ENCODE data around the gene CCDC82.

The CCDC82 gene

DNA sequence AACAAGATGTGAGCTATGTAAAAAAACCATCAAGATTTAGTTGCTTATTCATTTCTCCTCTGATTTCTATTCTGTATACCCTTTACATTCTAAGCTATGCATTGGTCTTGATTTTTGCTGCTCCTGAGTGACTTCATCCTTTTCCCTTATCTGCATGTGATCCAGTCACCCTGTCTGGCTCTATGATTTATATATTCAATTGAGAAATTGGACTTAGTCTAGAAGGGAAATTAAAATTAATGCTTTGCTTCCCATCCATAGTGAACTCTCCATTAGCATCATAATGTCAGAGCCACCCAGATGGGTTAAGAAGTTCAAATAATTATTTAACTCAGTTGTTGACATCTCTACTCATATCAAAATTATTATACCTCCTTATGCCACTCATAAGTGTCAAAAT lies 5.1 kb upstream of the CCDC82 start (continued):
- TF ChIP-seq ZIC2 (tag by site-specific recombination; IDR thresholded peaks at IDR 0.05) (no peak), ZNF529 (tag by site-specific recombination; IDR thresholded peaks at IDR 0.05; ENCODE audit: insufficient replicate concordance) (no peak), ZNF2 (tag by site-specific recombination; IDR thresholded peaks at IDR 0.05) (no peak), ZNF223 (tag by site-specific recombination; IDR thresholded peaks at IDR 0.05) (no peak)

GRCh38 chr11:96393753-96394348 lies 4.1 kb upstream of the CCDC82 start:
- H3K4me3 ChIP-seq (ENCODE audit: low read depth, low read length), result no peak overlapping the region
- no peaks in the 10 kb centered on the region for H3K9me3 ChIP-seq (ENCODE audit: control insufficient read depth, insufficient read depth, low read depth, low read length)
- POLR2A ChIA-PET, result interaction anchor here (1.5 kb wide), 1 partner anchor 603 kb away, joined by 3 read pairs; the partner anchor contains the start of gene CEP57
- no peak overlapping the region for H3K27ac ChIP-seq (ENCODE audit: extremely low read depth, low read depth, low read length)
- no peaks in the 10 kb centered on the region for H3K4me1 ChIP-seq (ENCODE audit: control insufficient read depth, insufficient read depth, low read length)
- peaks cover 0 to 3% of the 10 kb centered on the region in 2 experiments; a peak in 1 of 3 replicates for H3K36me3 ChIP-seq (ENCODE audit: control insufficient read depth in 2 of 2, insufficient read depth in 1 of 2, low read length in 2 of 2)
- TF ChIP-seq MZF1 (tag by site-specific recombination; IDR thresholded peaks at IDR 0.05; ENCODE audit: borderline replicate concordance) (0 out of 2 replicates have a peak, but pooled peaks have one; percentile 32), ZNF266 (tag by site-specific recombination; IDR thresholded peaks at IDR 0.05; ENCODE audit: low read depth) (no peak), ZNF423 (tag by site-specific recombination; IDR thresholded peaks at IDR 0.05) (no peak), ZNF654 (tag by site-specific recombination; IDR thresholded peaks at IDR 0.05; ENCODE audit: low read depth) (peak; percentile 65), ZNF114 (tag by site-specific recombination; IDR thresholded peaks at IDR 0.05) (no peak), WT1 (tag by site-specific recombination; IDR thresholded peaks at IDR 0.05) (no peak), ZNF398 (tag by site-specific recombination; IDR thresholded peaks at IDR 0.05) (no peak), ZNF830 (tag by site-specific recombination; IDR thresholded peaks at IDR 0.05; ENCODE audit: low read depth) (no peak), ZNF449 (tag by site-specific recombination; IDR thresholded peaks at IDR 0.05) (no peak), IKZF3 (tag by site-specific recombination; IDR thresholded peaks at IDR 0.05) (no peak)
- TF ChIP-seq, protein P1, sequence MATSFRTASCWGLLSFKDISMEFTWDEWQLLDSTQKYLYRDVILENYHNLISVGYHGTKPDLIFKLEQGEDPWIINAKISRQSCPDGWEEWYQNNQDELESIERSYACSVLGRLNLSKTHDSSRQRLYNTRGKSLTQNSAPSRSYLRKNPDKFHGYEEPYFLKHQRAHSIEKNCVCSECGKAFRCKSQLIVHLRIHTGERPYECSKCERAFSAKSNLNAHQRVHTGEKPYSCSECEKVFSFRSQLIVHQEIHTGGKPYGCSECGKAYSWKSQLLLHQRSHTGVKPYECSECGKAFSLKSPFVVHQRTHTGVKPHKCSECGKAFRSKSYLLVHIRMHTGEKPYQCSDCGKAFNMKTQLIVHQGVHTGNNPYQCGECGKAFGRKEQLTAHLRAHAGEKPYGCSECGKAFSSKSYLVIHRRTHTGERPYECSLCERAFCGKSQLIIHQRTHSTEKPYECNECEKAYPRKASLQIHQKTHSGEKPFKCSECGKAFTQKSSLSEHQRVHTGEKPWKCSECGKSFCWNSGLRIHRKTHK (tag by site-specific recombination; IDR thresholded peaks at IDR 0.05), result no peak
- CTCF ChIA-PET, result interaction anchor here (0.6 to 2.5 kb wide), 19 partner anchors 8 to 1286 kb away, joined by 3 to 16 read pairs (median 5); partner anchors contain the start of gene MAML2

DNA sequence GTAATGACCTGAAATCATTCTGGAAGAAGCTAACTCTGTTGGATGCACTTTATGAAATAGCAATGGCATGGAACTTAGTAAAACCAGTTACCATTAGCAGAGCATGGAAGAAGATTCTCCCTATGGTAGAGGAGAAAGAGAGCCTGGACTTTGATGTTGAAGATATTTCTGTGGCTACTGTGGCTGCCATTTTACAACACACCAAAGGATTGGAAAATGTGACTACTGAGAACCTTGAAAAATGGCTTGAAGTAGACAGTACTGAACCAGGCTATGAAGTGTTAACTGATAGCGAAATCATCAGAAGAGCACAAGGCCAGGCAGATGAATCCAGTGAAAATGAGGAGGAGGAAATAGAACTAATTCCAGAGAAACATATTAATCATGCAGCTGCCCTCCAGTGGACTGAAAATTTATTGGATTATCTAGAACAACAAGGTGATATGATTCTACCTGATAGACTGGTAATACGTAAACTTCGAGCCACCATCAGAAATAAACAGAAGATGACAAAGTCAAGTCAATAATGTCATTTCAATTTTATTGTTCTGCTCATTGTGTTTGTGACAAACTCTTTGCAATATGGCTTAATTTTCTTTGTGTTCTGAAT lies 2.1 kb upstream of the CCDC82 start:
- Histone ChIP-seq H3K4me1 (ENCODE audit: control insufficient read depth, insufficient read depth, low read length) (no peaks in the 10 kb centered on the region), H3K36me3 (ENCODE audit: control insufficient read depth in 2 of 2, insufficient read depth in 1 of 2, low read length in 2 of 2) (peaks cover 0 to 3% of the 10 kb centered on the region in 2 experiments; a peak in 1 of 3 replicates), H3K4me3 (ENCODE audit: low read depth, low read length) (no peak overlapping the region), H3K27ac (ENCODE audit: extremely low read depth, low read depth, low read length) (no peak overlapping the region), H3K9me3 (ENCODE audit: control insufficient read depth, insufficient read depth, low read depth, low read length) (no peaks in the 10 kb centered on the region)
- POLR2A ChIA-PET, result no interaction called here
- TF ChIP-seq SCRT2 (tag by site-specific recombination; IDR thresholded peaks at IDR 0.05) (no peak), SETDB1 (IDR thresholded peaks at IDR 0.05; ENCODE audit: insufficient read length, low read length) (peak; percentile 46)
- CTCF ChIA-PET, result no interaction called here
